IMR-90 (cell line): ENCODE data around the gene TATDN2. TPM values are rescaled to one million over a fixed set of nuclear protein-coding genes. Genes with fewer than 3 reads are reported as not detected.

Experiments used
- ATAC-seq: fragments of 200-7000 bp; cut with Tn5 transposase; 2 replicates; pipeline ENCODE4 v1.9.1; 2020; ENCODE audit warnings: low read depth, mild to moderate bottlenecking, moderate library complexity
- BruUV-seq: library from RNA; stranded (reverse); fragments of 400-500 nt; replicated peaks from 2 replicates; lab custom pipeline; 2021; lab: Mats Ljungman, UMichigan
- CTCF ChIA-PET: fragments of 300-600 bp; formaldehyde crosslinking; extraction: SDS; loops from one replicate; lab custom pipeline; 2021; ENCODE audit warnings: antibody characterized with exemption; lab: Yijun Ruan, JAX
- POLR2A ChIA-PET: fragments of 300-600 bp; sonication (Branson Sonifier 250); formaldehyde crosslinking; loops from one replicate; lab custom pipeline; 2022; ENCODE audit warnings: antibody characterized with exemption; ENCODE audit not compliant: unreplicated experiment; lab: Charles Lee
- DNase-seq: peaks from one replicate; pipeline ENCODE4 v3.0.0; 2013
- H2AFZ ChIP-seq: replicated peaks from 2 replicates; pipeline ENCODE3; 2013; ENCODE audit warnings: low read length, mild to moderate bottlenecking; ENCODE audit not compliant: poor library complexity
- H2AK5ac ChIP-seq: 2 replicates; pipeline ENCODE4 v1.6.1; 2013; ENCODE audit warnings: low read depth, low read length, inconsistent platforms
- H2AK9ac ChIP-seq: replicated peaks from 2 replicates; pipeline ENCODE3; 2013; ENCODE audit warnings: mild to moderate bottlenecking, low read depth, low read length, moderate library complexity; ENCODE audit not compliant: poor library complexity
- H2BK120ac ChIP-seq: 2 replicates; pipeline ENCODE4 v1.6.1; 2013; ENCODE audit warnings: low read depth, low read length, inconsistent platforms
- H2BK15ac ChIP-seq: 3 replicates; pipeline ENCODE4 v1.6.1; 2013; ENCODE audit warnings: low read depth, low read length, inconsistent platforms
- H2BK20ac ChIP-seq: 2 replicates; pipeline ENCODE4 v1.6.1; 2013; ENCODE audit warnings: low read depth, mild to moderate bottlenecking, inconsistent platforms, low read length, moderate library complexity
- H2BK5ac ChIP-seq: 2 replicates; pipeline ENCODE4 v1.6.1; 2013; ENCODE audit warnings: mild to moderate bottlenecking, low read depth, low read length, inconsistent platforms; ENCODE audit not compliant: poor library complexity, severe bottlenecking
- H3K14ac ChIP-seq: replicated peaks from 2 replicates; pipeline ENCODE4 v1.6.1; 2013; ENCODE audit warnings: low read depth, low read length, inconsistent platforms
- H3K18ac ChIP-seq: 2 replicates; pipeline ENCODE4 v1.6.1; 2013; ENCODE audit warnings: low read depth, low read length, control low read depth
- H3K23ac ChIP-seq: 2 replicates; pipeline ENCODE4 v1.6.1; 2013; ENCODE audit warnings: low read depth, low read length, inconsistent platforms
- H3K27ac ChIP-seq: 2 replicates; pipeline ENCODE4 v1.5.1; 2013; ENCODE audit warnings: mild to moderate bottlenecking, control low read depth, low read length; ENCODE audit not compliant: insufficient read depth
- H3K27me3 ChIP-seq: 2 replicates; pipeline ENCODE4 v1.6.1; 2013; ENCODE audit warnings: low read length; ENCODE audit not compliant: control insufficient read depth, insufficient read depth
- H3K36me3 ChIP-seq: 2 replicates; pipeline ENCODE4 v1.6.1; 2013; ENCODE audit warnings: low read length, mixed read lengths; ENCODE audit not compliant: control insufficient read depth, insufficient read depth
- H3K4ac ChIP-seq: 2 replicates; pipeline ENCODE4 v1.6.1; 2013; ENCODE audit warnings: low read depth, low read length, inconsistent platforms
- H3K4me1 ChIP-seq: 2 replicates; pipeline ENCODE4 v1.6.1; 2013; ENCODE audit warnings: low read length, mixed read lengths; ENCODE audit not compliant: control insufficient read depth, insufficient read depth
- H3K4me2 ChIP-seq: 2 replicates; pipeline ENCODE4 v1.6.1; 2013; ENCODE audit warnings: low read depth, mild to moderate bottlenecking, control low read depth, low read length, moderate library complexity
- H3K4me3 ChIP-seq: 2 replicates; pipeline ENCODE4 v1.5.1; 2013; ENCODE audit warnings: low read depth, mild to moderate bottlenecking, control low read depth, low read length, moderate library complexity; ENCODE audit not compliant: insufficient read depth
- H3K56ac ChIP-seq: 2 replicates; pipeline ENCODE4 v1.6.1; 2013; ENCODE audit warnings: low read length, inconsistent platforms; ENCODE audit not compliant: insufficient read depth; ENCODE audit errors: extremely low read depth
- H3K79me1 ChIP-seq, 2 experiments: 2 replicates each; pipeline ENCODE4 v1.6.1; 2013; ENCODE audit warnings: low read length in 2 of 2, inconsistent platforms in 1 of 2, low read depth in 1 of 2
- H3K9ac ChIP-seq: 2 replicates; pipeline ENCODE4 v1.6.1; 2013; ENCODE audit warnings: low read depth, low read length, control low read depth
- H3K9me1 ChIP-seq: 2 replicates; pipeline ENCODE4 v1.6.1; 2013; ENCODE audit warnings: low read length, inconsistent platforms; ENCODE audit not compliant: insufficient read depth
- H3K9me3 ChIP-seq: 2 replicates; pipeline ENCODE4 v1.6.1; 2013; ENCODE audit warnings: low read length; ENCODE audit not compliant: control insufficient read depth, insufficient read depth
- H4K20me1 ChIP-seq: 2 replicates; pipeline ENCODE4 v1.6.1; 2013; ENCODE audit warnings: low read length, inconsistent platforms; ENCODE audit not compliant: insufficient read depth
- H4K5ac ChIP-seq: 2 replicates; pipeline ENCODE4 v1.6.1; 2013; ENCODE audit warnings: mild to moderate bottlenecking, low read depth, low read length, control low read depth
- H4K8ac ChIP-seq, 2 experiments: 2 replicates each; pipeline ENCODE4 v1.6.1; 2013; ENCODE audit warnings: low read depth in 2 of 2, low read length in 2 of 2, control low read depth in 1 of 2, inconsistent platforms in 1 of 2
- H4K91ac ChIP-seq: 2 replicates; pipeline ENCODE4 v1.6.1; 2013; ENCODE audit warnings: low read depth, low read length, inconsistent platforms; ENCODE audit not compliant: insufficient read depth
- CEBPB ChIP-seq: IDR thresholded peaks from 2 replicates; pipeline ENCODE4 v1.6.1; 2012; ENCODE audit warnings: low read depth, low read length, improper control_type of control experiment
- MAFK ChIP-seq: IDR thresholded peaks from 2 replicates; pipeline ENCODE4 v1.6.1; 2012; ENCODE audit warnings: low read depth, low read length, improper control_type of control experiment
- MXI1 ChIP-seq: IDR thresholded peaks from 2 replicates; pipeline ENCODE4 v1.6.1; 2012; ENCODE audit warnings: low read depth, mild to moderate bottlenecking, low read length, moderate library complexity, borderline replicate concordance
- WGBS, 2 experiments: methylation state at CpG; one replicate each; pipeline versions ENCODE4 v1.1.5 to v1.1.7; 2013; ENCODE audit warnings: missing lambda C conversion rate in 2 of 2; ENCODE audit not compliant: insufficient read length in 1 of 2; ENCODE audit errors: extremely low coverage in 2 of 2; 5-methylcytosine and 5-hydroxymethylcytosine counted together
- dilution Hi-C: fragments of 300-500 bp; cut with HindIII; formaldehyde crosslinking; loops from one replicate; pipeline ENCODE4 v1.14.3; 2018; ENCODE audit warnings: low sequenced_read_pairs; ENCODE audit not compliant: unreplicated experiment
- in situ Hi-C: fragments of 300-500 bp; cut with MboI; formaldehyde crosslinking; loops from 3 replicates; pipeline ENCODE4 v1.14.3; 2019; ENCODE audit warnings: low sequenced_read_pairs, inconsistent platforms, mixed read lengths
- intact Hi-C: fragments of 100-400 bp; cut with micrococcal nuclease; formaldehyde crosslinking; loops from 2 replicates; pipeline ENCODE4 v1.10.0; 2022
- polyA plus RNA-seq, 3 experiments: library from polyadenylated mRNA; depleted of rRNA; stranded (reverse); fragments of >200 nt; gene quantifications; 2 replicates each; pipeline ENCODE4 v1.2.3, GENCODE V29; 2012; ENCODE audit warnings: low replicate concordance in 1 of 3
- total RNA-seq: library from RNA; depleted of rRNA; stranded (reverse); fragments of >200 nt; gene quantifications from 2 replicates; pipeline ENCODE4 v1.2.3, GENCODE V29; 2012
- TF ChIP-seq, protein P1 (sequence below): fragments of 150-350 bp; IDR thresholded peaks from 2 replicates; pipeline ENCODE4 v1.6.1; 2016; ENCODE audit warnings: low read depth, mild to moderate bottlenecking, low read length, moderate library complexity, borderline replicate concordance

Gene TATDN2
- total and polyA plus RNA-seq, 2 of the 4 experiments (the other 2 are of a cell fraction): 9.0 to 18.8 TPM

DNA sequence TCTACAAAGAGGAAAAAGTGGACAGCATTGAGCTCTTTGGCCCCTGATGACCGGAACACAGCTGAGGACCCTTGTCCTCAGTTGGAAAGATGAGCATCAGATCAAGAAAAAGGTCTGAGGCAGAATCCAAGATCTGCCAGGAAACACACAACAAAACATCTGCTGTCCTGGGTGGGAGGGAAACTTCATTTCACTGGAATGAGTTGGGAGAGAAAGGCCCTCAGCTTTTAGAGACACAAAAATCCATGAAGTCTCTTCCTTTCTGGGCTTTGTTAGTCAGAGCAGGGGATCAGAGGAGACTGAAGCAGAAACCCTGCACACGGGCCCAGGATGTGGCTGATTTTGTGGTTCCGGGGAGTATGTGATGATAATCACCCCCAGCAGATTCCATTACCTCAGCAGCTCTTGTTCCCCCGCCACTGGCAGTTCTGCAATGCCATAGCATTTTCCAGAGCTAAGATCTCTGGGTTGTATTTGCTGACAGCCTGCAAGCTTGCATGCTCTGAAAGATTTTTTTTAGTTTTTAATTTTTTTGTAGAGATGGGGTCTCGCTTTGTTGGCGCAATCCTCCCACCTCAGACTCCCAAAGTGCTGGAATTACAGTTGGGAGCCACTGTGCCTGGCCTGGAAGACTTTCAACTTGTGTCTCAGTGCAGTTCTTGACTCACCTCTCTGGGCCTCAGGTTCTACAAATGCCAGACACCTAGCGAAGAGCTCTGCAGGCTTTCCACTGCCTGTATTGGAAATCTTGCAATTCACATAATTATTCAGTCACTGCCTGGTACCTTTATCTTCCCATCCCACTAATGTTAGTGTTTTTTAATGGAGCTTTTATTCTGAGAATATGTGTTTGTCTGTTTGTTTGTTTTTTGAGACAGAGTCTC lies 5.8 kb upstream of the TATDN2 start (continued):
- TF ChIP-seq, protein P1, sequence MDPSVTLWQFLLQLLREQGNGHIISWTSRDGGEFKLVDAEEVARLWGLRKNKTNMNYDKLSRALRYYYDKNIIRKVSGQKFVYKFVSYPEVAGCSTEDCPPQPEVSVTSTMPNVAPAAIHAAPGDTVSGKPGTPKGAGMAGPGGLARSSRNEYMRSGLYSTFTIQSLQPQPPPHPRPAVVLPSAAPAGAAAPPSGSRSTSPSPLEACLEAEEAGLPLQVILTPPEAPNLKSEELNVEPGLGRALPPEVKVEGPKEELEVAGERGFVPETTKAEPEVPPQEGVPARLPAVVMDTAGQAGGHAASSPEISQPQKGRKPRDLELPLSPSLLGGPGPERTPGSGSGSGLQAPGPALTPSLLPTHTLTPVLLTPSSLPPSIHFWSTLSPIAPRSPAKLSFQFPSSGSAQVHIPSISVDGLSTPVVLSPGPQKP: no peak
- no peak for TF ChIP-seq MXI1

DNA sequence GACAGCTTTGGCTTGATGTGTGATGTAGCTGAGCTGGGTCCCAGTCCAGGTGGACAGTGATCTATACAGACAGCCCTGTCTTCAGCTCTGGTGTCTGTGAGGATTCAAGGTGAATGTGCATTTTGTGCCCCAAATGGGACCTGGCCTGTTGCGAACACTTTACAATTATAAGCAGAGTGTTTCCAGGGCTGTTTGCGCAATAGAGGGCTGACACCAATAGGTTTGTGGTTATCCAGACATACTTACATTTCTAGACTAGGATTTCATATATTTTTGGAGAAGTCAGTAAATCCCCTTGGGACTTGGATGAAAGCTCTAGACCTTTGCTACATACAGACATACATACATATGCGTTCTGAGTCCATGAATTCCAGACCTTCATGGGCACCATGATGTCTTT lies 4.2 kb upstream of the TATDN2 start:
- no peak for ATAC-seq
- no peaks in the 10 kb centered on the region for H3K27me3 ChIP-seq
- no peak overlapping the region for H2AK5ac ChIP-seq
- H3K9ac ChIP-seq: no peak overlapping the region
- peaks cover 7% of the 10 kb centered on the region for H3K36me3 ChIP-seq
- no peak overlapping the region for H3K56ac ChIP-seq
- H3K4ac ChIP-seq: no peak overlapping the region
- no peak for DNase-seq
- POLR2A ChIA-PET: no interaction called here
- CTCF ChIA-PET: no interaction called here
- no CpG with 5 or more reads among the region's 3 CpGs for WGBS, 2 experiments
- H2BK20ac ChIP-seq: no peak overlapping the region
- H4K8ac ChIP-seq: no peak overlapping the region
- intact Hi-C loops (no loop called here), in situ Hi-C loops (no loop called here), dilution Hi-C loops (no loop called here)
- no peak overlapping the region for H2BK5ac ChIP-seq
- H3K9me3 ChIP-seq: 0 out of 2 replicates have a peak, but pooled peaks cover 4% of the 10 kb centered on the region
- H2AFZ ChIP-seq: no peak overlapping the region
- H4K5ac ChIP-seq: no peak overlapping the region
- no peak overlapping the region for H4K91ac ChIP-seq
- no peak overlapping the region for H2AK9ac ChIP-seq
- H3K4me1 ChIP-seq: no peaks in the 10 kb centered on the region; the same call in 1 of the 2 replicates
- H3K4me3 ChIP-seq: no peak overlapping the region
- no peaks in the 10 kb centered on the region for H4K20me1 ChIP-seq
- no peak overlapping the region for H3K18ac ChIP-seq
- H3K23ac ChIP-seq: no peak overlapping the region
- TF ChIP-seq MAFK: no peak
- TF ChIP-seq CEBPB: peak; percentile 67; the same call in 1 of the 2 replicates
- H3K27ac ChIP-seq: no peak overlapping the region
- no TSS peak for BruUV-seq
- H3K9me1 ChIP-seq: 0 out of 2 replicates have a peak, but pooled peaks cover 2% of the 10 kb centered on the region
- H3K4me2 ChIP-seq: no peak overlapping the region
- no peak overlapping the region for H2BK15ac ChIP-seq
- H2BK120ac ChIP-seq: no peak overlapping the region
- no peak overlapping the region for H3K14ac ChIP-seq
- H3K79me1 ChIP-seq: peaks cover 0 to 4% of the 10 kb centered on the region in 2 experiments; a peak in 3 of 4 replicates
